Activated CD4-positive, CD25-positive, alpha-beta regulatory T cell treated with anti-CD3 and anti-CD28 coated beads, Interleukin-2, amount 50 U/mL, for 72 hours (primary cell): Measurements from ENCODE around the gene DDX47.
"Not testable (repeated sequence)": the region's sequence is repeated elsewhere in the genome, so short reads cannot be mapped to it uniquely, and the experiment has no call there.

Source experiments
- DNase-seq: peaks from one replicate; pipeline ENCODE4 v3.0.0; 2021

The DDX47 gene

GRCh38 chr12:12797794-12798152, 15.4 kb upstream of the DDX47 start:
- DNase-seq = no peak

- DNase-seq = no peak
These were observed 14.7 kb upstream of the DDX47 start for GRCh38 chr12:12798480-12798879.

GRCh38 chr12:12799163-12799920, 13.8 kb upstream of the DDX47 start:
- DNase-seq = no peak

GRCh38 chr12:12800406-12801180, 12.6 kb upstream of the DDX47 start:
- DNase-seq = no peak

GRCh38 chr12:12801656-12802055, 11.5 kb upstream of the DDX47 start:
- not testable (repeated sequence) for DNase-seq

- no peak for DNase-seq
These were observed 10.0 kb upstream of the DDX47 start for GRCh38 chr12:12803186-12803585.

- no peak for DNase-seq
These were observed 9.1 kb upstream of the DDX47 start for GRCh38 chr12:12804011-12804410.

- DNase-seq = no peak
These were observed 8.7 kb upstream of the DDX47 start for GRCh38 chr12:12804432-12804886.

- DNase-seq = no peak
These were observed 6.2 kb upstream of the DDX47 start for GRCh38 chr12:12806784-12807516.

- DNase-seq = not testable (repeated sequence)
These were observed 5.6 kb upstream of the DDX47 start for GRCh38 chr12:12807517-12807903.

- no peak for DNase-seq
These were observed 5.0 kb upstream of the DDX47 start for GRCh38 chr12:12807970-12808702.

- DNase-seq = no peak
These were observed 2.6 kb upstream of the DDX47 start for GRCh38 chr12:12810553-12811021.

GRCh38 chr12:12811343-12811742, 1.8 kb upstream of the DDX47 start:
- no peak for DNase-seq

- no peak for DNase-seq
These were observed 972 bp upstream of the DDX47 start for GRCh38 chr12:12812174-12812573.

- no peak for DNase-seq
These were observed 477 bp upstream of the DDX47 start for GRCh38 chr12:12812618-12813119.

- no peak for DNase-seq
These were observed 4.5 kb downstream of the DDX47 start for GRCh38 chr12:12817616-12818015.

- DNase-seq = no peak
These were observed 5.6 kb downstream of the DDX47 start for GRCh38 chr12:12818701-12819100.

GRCh38 chr12:12819221-12819620, 6.1 kb downstream of the DDX47 start:
- no peak for DNase-seq

- no peak for DNase-seq
These were observed 6.7 kb downstream of the DDX47 start for GRCh38 chr12:12819752-12820311.

GRCh38 chr12:12820376-12820775, 7.2 kb downstream of the DDX47 start:
- DNase-seq = not testable (repeated sequence)

- no peak for DNase-seq
These were observed 8.8 kb downstream of the DDX47 start for GRCh38 chr12:12821975-12822374.

- DNase-seq = no peak
These were observed 9.7 kb downstream of the DDX47 start for GRCh38 chr12:12822886-12823285.
